AG08395 (cell line): ENCODE results near the gene ELK1.
"Not testable (repeated sequence)": the region's sequence is repeated elsewhere in the genome, so short reads cannot be mapped to it uniquely, and the experiment has no call there.

Experiments
- DNase-seq: peaks from one replicate; pipeline ENCODE4 v3.0.0; 2012; ENCODE audit warnings: mixed read lengths, low spot score

The ELK1 gene

DNA sequence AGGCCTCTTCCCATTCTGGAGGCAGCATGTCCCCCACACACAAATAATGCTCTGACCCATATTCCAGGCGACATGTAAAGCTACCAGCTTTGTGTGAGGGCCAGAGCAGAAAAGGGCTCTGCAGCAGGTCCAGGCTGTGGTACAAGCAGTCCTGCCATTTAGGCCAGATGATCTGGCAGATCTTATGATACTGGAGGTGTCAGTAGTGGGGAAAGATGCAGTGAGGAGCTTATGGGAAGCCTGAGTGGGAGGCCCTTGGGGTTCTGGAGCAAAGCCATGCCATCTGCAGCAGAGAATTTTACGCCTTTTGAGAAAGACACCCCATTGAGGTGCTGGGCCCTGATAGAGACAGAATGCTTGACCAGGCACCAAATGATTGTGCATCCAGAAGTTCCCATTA, 38.4 kb downstream of the ELK1 start:
- DNase-seq = no peak

DNA sequence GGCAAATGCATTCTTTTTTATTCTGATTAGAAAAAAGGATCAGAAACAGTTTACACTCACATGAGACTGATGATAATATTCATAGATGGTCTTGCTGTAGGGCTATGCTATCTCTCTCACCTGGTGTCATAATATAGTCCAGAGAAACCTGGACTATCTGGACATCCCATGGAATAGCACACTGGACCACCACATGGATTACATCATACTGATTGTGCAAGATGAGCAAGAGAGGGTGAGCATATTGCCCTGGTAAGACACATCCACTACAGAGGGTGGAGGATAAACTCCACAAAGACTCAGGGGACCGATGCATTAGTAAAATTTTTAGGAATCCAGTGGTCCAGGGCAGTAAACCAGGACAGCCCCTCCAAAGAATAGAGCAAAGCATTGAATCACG, 38.9 kb downstream of the ELK1 start:
- no peak for DNase-seq

DNA sequence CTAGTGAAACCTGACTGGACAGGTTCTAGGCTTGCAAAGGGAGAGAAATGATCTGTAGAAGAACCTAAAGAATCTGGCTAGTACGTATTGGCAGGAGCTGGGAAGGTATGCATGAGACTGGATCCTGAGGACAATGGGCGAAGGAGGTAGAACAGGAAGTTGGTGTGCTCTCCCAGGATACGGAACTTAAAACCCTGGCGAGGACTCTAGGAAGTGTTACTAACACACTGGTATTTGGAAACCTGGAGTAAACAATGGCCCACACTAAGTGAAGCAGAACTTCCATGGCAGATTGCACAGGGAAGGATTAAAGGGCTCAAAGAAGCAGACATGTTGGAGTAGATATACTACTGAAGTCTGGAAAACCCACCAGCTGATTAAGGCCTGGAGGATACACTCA, 39.9 kb downstream of the ELK1 start:
- DNase-seq = no peak

DNA sequence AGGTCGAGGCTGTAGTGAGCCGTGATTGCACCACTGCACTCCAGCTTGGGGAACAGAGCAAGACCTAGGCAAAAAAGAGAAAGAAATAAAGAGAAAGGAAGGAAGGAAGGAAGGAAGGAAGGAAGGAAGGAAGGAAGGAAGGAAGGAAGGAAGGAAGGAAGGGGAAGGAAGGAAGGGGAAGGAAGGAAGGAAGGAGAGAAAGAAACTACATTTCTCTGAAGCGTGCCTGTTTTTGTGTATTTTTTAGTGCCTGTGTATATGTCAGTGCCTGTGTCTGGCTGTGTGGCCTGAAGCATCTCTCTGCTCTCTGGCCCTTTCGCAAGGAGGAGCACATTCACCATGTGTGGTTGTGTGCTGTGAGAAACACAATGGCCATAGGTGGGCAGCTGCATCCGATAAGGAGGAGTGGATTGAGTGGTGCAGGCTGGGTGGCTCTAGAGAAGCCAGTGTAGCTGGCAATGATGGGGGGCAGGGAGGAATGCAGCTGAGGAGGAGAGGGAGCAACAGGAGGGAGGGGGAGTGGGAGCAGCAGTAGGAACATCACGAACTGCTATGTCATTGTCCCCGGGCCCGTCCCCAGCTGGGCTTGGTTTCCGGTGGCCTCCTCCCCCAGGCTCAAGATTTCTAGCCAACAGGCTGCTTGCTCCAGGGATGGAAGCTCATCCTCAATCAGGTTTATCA, 42.1 kb downstream of the ELK1 start:
- DNase-seq = no peak

DNA sequence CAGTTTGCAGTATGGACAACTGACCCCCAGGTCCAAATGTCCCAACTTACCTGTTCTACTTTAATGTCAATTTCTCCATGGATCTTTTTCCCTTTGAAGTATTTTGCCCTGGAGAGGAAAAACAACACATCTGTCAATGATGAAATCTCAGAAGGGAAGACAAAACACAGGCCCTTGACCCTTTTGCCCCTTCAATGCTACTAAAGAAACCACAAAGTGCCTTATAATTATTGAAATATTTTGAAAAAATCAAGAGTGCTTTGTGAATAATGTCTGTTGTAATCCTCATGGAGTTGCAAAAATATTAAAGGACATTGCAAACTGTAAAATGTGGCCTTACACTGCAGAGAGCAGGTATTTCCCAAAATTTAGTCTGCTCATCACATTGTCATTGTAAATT, 43.3 kb downstream of the ELK1 start:
- no peak for DNase-seq

DNA sequence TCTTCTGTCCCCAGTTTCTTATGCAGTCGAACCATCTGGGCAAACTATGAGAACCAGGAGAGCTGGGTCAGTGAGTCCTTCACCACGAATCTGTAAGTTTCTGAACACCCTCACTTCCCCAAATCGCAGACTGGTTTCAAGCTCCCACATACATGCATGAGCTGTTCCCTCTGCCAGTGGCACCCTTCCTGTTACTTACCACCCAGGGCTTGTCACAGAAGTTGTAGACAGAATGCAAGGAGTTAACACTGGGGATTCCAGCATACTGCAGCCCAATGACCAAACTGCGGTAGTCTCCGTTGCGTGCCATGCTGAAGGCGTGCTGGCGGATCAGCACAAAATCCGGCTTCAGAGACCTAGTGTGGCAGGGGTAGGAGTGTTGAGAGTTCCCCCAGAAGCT, 45.3 kb downstream of the ELK1 start:
- no peak for DNase-seq

DNA sequence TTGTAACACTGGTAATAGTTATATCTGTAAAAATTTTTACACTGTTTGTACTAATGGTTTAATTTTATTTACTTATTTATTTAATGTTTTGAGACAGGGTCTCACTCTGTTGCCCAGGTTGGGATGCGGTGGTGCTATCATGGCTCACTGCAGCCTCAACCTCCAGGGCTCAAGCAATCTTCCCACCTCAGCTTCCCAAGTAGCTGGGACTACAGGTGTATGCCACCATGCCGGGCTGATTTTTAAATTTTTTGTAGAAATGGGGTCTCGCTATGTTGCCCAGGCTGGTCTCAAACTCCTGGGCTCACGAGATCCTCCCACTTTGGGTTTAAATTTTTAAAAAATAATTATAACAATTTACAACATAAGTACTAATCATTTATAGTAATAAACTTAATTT, 47.2 kb downstream of the ELK1 start:
- not testable (repeated sequence) for DNase-seq

DNA sequence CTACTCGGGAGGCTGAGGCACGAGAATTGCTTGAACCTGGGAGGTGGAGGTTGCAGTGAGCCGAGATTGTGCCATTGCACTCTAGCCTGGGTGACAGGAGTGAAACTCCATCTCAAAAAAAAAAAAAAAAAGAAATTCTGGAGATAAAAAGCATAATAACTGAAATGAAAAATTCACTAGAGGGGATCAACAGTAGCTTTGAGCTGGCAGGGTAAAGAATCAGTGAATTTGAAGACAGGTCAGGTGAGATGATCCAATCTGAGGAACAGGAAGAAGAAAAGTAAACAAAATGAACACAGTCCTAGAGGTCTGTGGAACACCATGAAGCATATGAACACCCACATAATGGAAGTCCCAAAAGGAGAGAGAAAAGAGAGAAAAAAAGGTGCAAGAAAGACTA, 53.1 kb downstream of the ELK1 start:
- no peak for DNase-seq

DNA sequence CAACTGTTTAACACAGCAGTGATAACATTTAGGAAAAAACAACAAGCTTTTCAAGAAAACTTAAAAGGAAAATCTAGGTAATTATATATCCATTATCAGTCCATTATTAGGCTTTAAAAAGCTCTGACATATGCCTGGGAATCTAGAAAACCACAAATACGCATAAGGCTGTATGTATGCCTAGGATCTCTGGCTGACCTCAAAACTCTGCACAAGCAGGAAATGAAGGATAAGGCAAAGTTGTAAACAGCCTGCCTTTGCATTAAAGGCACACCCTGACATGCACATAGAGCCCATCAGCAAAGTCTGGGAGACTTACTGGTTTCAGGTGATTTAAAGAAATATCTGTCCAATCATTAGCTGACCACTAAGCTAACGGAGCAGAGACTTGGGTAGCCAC, 54.1 kb downstream of the ELK1 start:
- no peak for DNase-seq

DNA sequence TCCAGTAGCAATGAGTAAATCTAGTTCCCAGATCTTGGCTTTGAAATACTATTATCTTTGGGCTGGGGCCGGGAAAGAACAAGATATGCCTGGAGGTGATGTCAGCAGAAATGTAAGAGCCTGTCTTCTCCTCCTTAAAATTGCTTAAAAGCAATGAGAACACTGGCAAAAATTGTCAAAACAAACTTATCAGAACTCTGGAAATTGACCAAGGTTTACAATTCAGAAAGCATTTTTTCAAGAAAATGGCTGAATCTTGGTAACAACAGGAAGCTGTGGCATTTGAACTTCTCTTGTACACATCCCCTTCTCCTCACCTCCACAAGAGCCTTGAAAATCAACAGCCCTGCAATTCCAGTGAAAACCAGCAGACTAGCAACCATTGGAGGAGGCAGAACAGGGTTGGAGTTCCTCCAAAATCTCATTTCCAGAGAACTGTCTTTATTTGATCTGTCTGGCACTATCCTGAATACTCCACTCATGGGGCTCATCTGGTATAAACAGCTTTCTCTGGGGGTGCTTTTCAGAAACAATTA, 54.6 kb downstream of the ELK1 start:
- no peak for DNase-seq

DNA sequence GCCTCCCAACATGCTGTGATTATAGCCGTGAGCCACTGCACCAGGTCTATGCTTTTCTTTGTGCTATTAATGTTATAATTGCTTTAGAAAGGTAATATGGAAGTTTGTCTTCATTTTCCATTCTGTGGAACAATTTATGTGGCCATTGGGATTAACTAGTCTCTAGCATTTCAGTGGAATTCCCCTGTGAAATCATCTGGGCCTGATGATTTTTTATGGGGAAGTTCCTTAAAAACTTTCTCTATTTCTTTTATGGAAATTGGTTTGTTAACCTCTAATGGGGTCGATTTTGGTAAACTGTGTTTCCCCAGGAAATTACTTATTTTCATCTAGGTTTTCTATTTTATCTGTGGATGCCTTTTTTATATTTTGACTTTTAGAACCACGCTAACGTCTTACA, 56.8 kb downstream of the ELK1 start:
- no peak for DNase-seq

DNA sequence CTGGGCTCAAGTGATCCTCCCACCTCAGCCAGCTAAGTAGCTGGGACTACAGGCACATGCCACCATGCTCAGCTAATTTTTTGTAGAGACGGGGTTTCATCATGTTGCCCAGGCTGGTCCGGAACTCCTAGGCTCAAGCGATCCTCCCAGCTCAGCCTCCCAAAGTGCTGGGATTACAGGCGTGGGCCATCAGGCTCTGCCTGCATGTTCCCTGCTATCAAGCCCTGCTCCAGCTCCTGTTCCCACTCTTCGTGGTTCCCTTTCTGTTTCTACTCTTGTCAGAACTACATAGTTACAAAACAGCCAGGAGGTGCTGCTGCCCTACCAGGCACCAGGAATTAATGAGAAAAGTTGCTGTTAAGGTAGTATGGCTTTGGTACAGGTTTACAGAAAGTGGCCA, 59.4 kb downstream of the ELK1 start:
- no peak for DNase-seq

DNA sequence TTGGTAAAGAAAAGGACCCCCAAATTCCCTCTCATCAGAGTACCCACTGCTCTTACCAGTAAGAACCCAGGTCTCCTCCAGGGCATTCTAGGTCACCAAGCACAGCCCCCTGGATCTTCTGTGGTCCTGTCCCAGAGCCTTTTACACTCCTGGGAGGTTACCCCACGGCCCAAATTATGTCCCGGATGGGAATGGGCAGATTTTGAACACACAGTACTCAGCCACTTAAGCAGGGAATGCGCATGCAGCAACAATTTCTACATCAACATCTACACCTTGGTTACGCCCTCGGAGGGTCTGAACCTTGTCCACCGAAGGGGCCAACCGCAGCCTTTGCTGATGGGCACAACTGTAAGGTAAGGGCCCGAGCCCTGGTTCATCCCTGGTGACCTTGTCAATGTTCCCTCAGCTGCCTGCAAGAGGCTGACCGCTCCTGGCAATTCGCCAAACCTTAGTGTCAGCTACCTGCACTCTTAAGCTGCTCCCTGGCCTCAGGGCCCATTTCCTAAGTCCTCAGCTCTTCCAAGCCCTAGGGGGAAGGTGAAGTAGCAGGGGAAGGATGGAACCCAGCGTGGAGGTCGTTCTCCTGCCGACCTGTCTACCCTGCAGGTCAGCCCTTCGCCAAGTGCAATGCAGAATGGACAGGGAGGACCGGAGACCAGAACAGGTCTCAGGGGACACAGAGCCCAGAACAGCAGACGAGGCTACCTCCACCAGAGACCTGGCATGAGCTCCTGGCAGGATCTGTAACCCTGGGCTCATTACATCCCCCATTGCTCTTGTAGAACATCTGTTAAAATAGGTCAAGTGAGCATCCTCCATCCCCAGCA, 62.2 kb downstream of the ELK1 start:
- DNase-seq = no peak

DNA sequence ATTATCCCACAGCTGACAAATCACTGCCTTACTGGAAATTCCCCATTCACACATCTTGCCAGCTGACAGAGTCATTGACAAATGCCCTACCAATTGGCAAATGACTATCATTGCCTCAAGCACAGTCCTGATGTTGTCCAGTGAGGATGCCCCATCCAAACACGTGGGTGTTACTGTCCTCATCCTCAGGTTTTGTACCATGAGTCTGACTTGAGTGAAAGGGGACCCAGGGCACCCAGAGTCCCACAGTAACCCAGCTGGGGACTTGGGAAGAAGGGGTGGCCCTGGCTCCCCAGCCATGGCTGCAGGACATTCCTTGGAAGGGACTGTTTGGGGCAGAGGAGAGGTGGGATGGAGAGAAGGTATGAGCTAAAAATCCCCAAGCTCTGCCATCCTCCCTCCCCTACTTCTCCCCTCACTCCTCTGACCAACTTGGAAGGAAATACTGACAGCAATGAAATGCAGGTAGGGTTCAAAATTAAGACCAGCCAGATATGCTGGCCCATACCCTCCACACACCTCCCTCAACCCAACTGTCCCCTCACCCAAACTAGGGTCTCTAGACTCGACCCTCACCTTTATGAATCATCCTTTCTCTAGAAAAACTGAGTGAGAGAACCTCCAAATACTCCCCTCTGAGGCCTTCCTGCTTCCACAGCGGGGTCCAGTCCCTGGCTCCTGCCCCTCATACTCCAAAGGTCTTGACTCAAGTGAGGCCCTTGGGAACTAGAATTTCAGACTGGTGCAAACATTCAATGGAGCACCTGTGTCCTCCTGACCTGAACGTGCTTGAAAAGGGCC, 63.1 kb downstream of the ELK1 start:
- DNase-seq = no peak

DNA sequence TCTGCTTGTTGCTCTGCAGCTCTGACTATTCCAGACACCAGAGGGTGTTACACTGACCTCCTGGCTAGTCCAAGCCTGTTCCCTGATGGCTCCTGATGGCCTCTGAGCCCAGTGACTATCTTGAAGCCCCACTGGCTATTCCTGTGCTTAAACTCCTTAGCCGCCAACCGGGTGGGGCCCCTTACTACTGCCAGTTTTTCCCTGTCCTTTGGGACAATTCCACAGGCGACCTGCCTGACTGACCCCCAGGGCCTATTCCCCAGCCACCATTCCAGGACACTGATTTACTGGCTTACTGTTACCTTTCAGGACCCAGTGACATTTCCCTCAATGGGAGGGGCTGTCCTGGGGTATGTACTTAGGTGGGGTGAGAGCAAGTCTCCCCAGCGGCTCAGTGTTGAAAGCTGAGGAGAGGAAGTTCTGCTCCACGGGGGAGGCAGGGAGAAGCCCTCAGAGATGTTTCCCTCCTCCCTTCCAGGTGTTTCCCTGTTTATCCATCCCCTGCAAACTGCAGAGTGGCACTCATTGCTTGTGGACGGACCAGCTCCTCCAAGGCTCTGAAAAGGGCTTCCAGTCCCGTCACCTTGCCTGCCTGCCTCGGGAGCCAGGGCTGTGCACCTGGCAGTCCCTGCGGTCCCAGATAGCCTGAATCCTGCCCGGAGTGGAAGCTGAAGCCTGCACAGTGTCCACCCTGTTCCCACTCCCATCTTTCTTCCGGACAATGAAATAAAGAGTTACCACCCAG, 64.1 kb downstream of the ELK1 start:
- DNase-seq = no peak
